ENCODE data around the gene RGCC. TPM values are rescaled to one million over a fixed set of nuclear protein-coding genes. Genes with fewer than 3 reads are reported as not detected.

RGCC gene
- total RNA-seq, 1 donor from 2014 or later, result 1.6 TPM

DNA sequence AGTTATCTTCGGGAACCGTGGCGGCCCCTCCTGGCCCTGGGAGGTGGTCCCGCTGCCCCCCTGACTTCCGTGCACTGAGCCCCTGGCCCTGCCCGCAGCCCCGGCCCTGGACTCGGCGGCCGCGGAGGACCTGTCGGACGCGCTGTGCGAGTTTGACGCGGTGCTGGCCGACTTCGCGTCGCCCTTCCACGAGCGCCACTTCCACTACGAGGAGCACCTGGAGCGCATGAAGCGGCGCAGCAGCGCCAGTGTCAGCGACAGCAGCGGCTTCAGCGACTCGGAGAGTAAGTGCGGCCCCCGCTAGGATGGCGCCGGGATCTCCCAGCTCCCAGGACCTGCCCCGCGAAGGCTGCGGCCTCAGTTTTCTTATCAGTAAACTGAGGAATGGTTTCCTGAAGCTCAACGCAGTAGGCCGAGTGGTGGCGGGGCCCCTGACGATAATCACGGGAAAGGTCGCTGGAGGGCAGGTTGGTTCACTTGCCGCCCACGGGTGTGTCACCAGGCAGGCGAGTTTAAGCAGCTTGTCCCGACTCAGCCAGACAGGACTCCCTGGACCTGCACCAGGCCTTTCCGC lies 924 bp downstream of the RGCC start:
- TF ChIP-seq, protein P1, sequence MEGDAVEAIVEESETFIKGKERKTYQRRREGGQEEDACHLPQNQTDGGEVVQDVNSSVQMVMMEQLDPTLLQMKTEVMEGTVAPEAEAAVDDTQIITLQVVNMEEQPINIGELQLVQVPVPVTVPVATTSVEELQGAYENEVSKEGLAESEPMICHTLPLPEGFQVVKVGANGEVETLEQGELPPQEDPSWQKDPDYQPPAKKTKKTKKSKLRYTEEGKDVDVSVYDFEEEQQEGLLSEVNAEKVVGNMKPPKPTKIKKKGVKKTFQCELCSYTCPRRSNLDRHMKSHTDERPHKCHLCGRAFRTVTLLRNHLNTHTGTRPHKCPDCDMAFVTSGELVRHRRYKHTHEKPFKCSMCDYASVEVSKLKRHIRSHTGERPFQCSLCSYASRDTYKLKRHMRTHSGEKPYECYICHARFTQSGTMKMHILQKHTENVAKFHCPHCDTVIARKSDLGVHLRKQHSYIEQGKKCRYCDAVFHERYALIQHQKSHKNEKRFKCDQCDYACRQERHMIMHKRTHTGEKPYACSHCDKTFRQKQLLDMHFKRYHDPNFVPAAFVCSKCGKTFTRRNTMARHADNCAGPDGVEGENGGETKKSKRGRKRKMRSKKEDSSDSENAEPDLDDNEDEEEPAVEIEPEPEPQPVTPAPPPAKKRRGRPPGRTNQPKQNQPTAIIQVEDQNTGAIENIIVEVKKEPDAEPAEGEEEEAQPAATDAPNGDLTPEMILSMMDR (IDR thresholded peaks at IDR 0.05), result no peak
- Mint-ChIP-seq H3K27ac (ENCODE audit: unreplicated experiment) (no peak overlapping the region), H3K9me3 (ENCODE audit: unreplicated experiment) (no peaks in the 10 kb centered on the region), H3K4me3 (ENCODE audit: unreplicated experiment) (peak overlapping the region; percentile 54), H3K36me3 (ENCODE audit: unreplicated experiment) (no peaks in the 10 kb centered on the region), H3K4me1 (ENCODE audit: unreplicated experiment) (peaks cover 7% of the 10 kb centered on the region), H3K27me3 (ENCODE audit: unreplicated experiment) (peaks cover 58% of the 10 kb centered on the region)
- DNase-seq (ENCODE audit: extremely low spot score, unreplicated experiment), result no peak

DNA sequence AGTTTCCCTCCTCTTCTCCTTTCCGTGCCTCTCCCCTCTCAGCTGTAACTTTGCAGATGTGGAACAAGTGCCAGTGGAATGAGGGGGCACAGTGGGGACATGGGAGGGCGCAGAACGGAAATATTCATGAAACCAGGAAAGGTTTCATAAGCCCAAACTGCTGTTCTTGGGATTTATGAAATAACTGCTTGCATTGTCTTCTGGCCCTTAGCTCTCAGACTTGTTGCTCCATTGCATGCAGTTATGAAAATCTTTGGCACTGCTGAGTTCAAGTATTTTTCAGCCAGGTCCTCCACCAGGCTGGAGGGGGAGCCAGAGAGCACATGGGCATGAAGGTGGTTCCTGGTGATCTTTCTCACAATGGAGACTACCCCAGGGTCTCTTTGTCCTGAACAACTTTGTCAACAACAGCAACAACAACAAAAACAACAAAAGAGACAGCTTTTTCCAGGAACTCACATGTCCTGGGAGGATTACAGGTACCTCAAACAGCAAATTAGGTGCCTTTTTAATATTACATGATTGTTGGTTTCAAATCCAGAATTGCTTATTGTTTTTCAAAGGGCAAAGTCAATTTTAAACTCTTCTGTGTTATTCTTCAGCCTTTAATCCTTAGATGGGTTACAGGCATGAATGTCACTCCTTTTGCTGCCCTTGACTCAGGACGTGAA lies 1.5 kb downstream of the RGCC start:
- Mint-ChIP-seq H3K9me3 (ENCODE audit: unreplicated experiment) (no peaks in the 10 kb centered on the region), H3K36me3 (ENCODE audit: unreplicated experiment) (no peaks in the 10 kb centered on the region), H3K4me1 (ENCODE audit: unreplicated experiment) (peaks cover 7% of the 10 kb centered on the region), H3K27me3 (ENCODE audit: unreplicated experiment) (peaks cover 58% of the 10 kb centered on the region), H3K27ac (ENCODE audit: unreplicated experiment) (no peak overlapping the region), H3K4me3 (ENCODE audit: unreplicated experiment) (peak overlapping the region; percentile 54)
- TF ChIP-seq, protein P1 (IDR thresholded peaks at IDR 0.05), result peak; percentile 57
- no peak for DNase-seq (ENCODE audit: extremely low spot score, unreplicated experiment)

DNA sequence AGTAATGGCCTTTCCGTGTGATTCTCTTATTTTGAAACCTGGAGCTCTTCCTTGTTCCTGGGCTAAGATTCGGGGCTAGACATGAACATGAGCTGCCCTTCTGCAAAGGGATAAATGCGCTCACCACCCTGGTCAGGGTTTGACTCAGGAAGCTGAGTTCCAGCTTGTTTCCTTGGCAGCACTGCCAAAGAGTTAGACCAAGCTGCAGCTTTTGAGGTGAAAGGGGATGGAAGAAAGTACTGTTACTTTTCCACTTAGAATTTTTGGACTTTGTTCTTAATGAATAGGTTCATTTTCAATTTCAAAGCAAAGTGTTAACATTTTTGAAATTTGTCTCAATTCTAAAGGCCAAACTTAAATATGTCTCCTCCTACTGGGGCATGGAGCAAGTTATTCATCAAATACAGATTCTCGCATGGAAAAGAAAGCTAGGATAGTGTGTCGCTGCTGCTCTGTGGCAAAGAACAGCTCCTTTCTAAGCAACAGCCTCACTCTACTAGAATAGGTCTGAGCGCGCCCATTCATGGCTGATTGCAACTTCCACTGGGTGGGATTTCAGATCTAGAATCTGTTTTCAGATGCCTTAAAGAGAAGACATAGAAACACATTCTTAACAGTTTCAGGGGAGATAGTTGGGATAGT lies 2.2 kb downstream of the RGCC start:
- Mint-ChIP-seq H3K4me1 (ENCODE audit: unreplicated experiment) (peaks cover 7% of the 10 kb centered on the region), H3K27ac (ENCODE audit: unreplicated experiment) (no peak overlapping the region), H3K27me3 (ENCODE audit: unreplicated experiment) (peaks cover 54% of the 10 kb centered on the region), H3K36me3 (ENCODE audit: unreplicated experiment) (no peaks in the 10 kb centered on the region), H3K4me3 (ENCODE audit: unreplicated experiment) (no peak overlapping the region), H3K9me3 (ENCODE audit: unreplicated experiment) (no peaks in the 10 kb centered on the region)
- TF ChIP-seq, protein P1 (IDR thresholded peaks at IDR 0.05), result no peak
- DNase-seq (ENCODE audit: extremely low spot score, unreplicated experiment), result no peak

DNA sequence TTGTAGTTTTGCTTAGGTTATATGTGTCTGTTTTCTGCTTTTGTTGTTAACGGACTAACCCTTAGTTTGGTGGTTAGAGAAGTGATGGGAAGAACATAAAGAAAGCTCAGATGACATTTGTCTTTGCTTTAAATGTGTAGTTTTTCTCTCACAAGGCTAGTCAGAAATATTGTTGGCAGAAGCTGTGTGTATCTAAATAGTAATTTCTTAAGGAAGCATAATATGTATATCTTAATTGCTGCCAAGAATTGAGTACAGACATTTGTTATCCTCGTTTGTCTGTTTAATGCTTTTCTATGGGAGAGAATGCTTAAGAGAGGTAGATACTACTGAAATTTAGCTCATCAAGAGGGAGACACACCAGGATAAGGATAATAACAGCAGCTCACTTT lies 2.7 kb downstream of the RGCC start:
- no peaks in the 10 kb centered on the region for H3K9me3 Mint-ChIP-seq (ENCODE audit: unreplicated experiment)
- TF ChIP-seq, protein P1 (IDR thresholded peaks at IDR 0.05), result no peak
- peaks cover 50% of the 10 kb centered on the region for H3K27me3 Mint-ChIP-seq (ENCODE audit: unreplicated experiment)
- no peak overlapping the region for H3K4me3 Mint-ChIP-seq (ENCODE audit: unreplicated experiment)
- H3K27ac Mint-ChIP-seq (ENCODE audit: unreplicated experiment), result no peak overlapping the region
- H3K4me1 Mint-ChIP-seq (ENCODE audit: unreplicated experiment), result peaks cover 7% of the 10 kb centered on the region
- no peak for DNase-seq (ENCODE audit: extremely low spot score, unreplicated experiment)
- no peaks in the 10 kb centered on the region for H3K36me3 Mint-ChIP-seq (ENCODE audit: unreplicated experiment)

DNA sequence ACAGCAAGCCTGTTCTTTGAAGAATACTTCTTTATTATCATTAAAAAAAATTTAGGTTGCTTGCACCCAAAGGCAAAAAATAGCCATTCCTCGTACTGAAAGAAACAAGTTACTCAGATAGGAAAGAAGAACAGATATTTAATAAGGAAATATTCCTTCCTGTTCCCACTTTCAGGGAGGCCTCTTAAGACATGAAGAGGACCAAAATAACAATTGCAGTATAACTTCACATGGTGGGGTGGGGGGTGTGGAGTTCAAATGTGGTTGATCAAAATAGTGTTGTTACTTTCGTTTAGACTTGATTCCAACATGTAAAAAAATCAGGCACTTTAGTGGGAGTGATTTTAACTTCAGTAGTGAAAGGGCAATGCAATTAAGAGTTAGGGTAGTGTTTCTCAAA lies 3.6 kb downstream of the RGCC start:
- TF ChIP-seq, protein P1 (IDR thresholded peaks at IDR 0.05), result no peak
- H3K27me3 Mint-ChIP-seq (ENCODE audit: unreplicated experiment), result peaks cover 41% of the 10 kb centered on the region
- H3K27ac Mint-ChIP-seq (ENCODE audit: unreplicated experiment), result no peak overlapping the region
- no peak overlapping the region for H3K4me3 Mint-ChIP-seq (ENCODE audit: unreplicated experiment)
- H3K36me3 Mint-ChIP-seq (ENCODE audit: unreplicated experiment), result no peaks in the 10 kb centered on the region
- DNase-seq (ENCODE audit: extremely low spot score, unreplicated experiment), result no peak
- peaks cover 7% of the 10 kb centered on the region for H3K4me1 Mint-ChIP-seq (ENCODE audit: unreplicated experiment)
- no peaks in the 10 kb centered on the region for H3K9me3 Mint-ChIP-seq (ENCODE audit: unreplicated experiment)

Data from osteocyte (in vitro differentiated cells).